WI38 (cell line): Measurements from ENCODE around the gene LGALS3.

ENCODE experiments used
- H3K4me3 ChIP-seq: 2 replicates; pipeline ENCODE4 v1.5.1; 2011; ENCODE audit warnings: low read depth, mild to moderate bottlenecking, control low read depth, low read length
- CTCF ChIP-seq: IDR thresholded peaks from 2 replicates; pipeline ENCODE4 v1.5.1; 2012; ENCODE audit warnings: low read depth, mild to moderate bottlenecking, control low read depth, low read length

LGALS3 gene

GRCh38 chr14:55115460-55115859, 13.6 kb upstream of the LGALS3 start:
- TF ChIP-seq CTCF: no peak

GRCh38 chr14:55115861-55116245, 13.2 kb upstream of the LGALS3 start:
- TF ChIP-seq CTCF: no peak
- H3K4me3 ChIP-seq: no peak overlapping the region

More at GRCh38 chr14:55115460-55115859, 13.6 kb upstream of the LGALS3 start:
- no peak overlapping the region for H3K4me3 ChIP-seq

- no peak overlapping the region for H3K4me3 ChIP-seq
- no peak for TF ChIP-seq CTCF
These were observed 12.6 kb upstream of the LGALS3 start for GRCh38 chr14:55116246-55117030.

GRCh38 chr14:55117803-55118441, 11.1 kb upstream of the LGALS3 start:
- no peak for TF ChIP-seq CTCF
- no peak overlapping the region for H3K4me3 ChIP-seq

- TF ChIP-seq CTCF: no peak
- H3K4me3 ChIP-seq: no peak overlapping the region
These were observed 10.3 kb upstream of the LGALS3 start for GRCh38 chr14:55118761-55119160.

- no peak overlapping the region for H3K4me3 ChIP-seq
- no peak for TF ChIP-seq CTCF
These were observed 8.2 kb upstream of the LGALS3 start for GRCh38 chr14:55120571-55121495.
